Epithelial cell of proximal tubule (primary cell): ENCODE measurements around the gene PSMC2. TPM values are rescaled to one million over a fixed set of nuclear protein-coding genes. Genes with fewer than 3 reads are reported as not detected.

Experiments
- DNase-seq: peaks from one replicate; pipeline ENCODE4 v3.0.0-alpha.2; 2011; ENCODE audit warnings: low read depth
- H3K4me3 ChIP-seq: 2 replicates; pipeline ENCODE4 v1.5.1; 2011; ENCODE audit warnings: low read depth, mild to moderate bottlenecking, low read length
- total RNA-seq: library from RNA; depleted of rRNA; stranded (reverse); fragments of >200 nt; gene quantifications from 2 replicates; pipeline ENCODE4 v1.2.3, GENCODE V29; 2015
- TF ChIP-seq, protein P1 (sequence below): conservative IDR thresholded peaks from 2 replicates; pipeline ENCODE4 v1.5.1; 2012; ENCODE audit warnings: low read depth, mild to moderate bottlenecking, low read length

PSMC2 gene
- total RNA-seq, result 124 and 195 TPM in 2 replicates

DNA sequence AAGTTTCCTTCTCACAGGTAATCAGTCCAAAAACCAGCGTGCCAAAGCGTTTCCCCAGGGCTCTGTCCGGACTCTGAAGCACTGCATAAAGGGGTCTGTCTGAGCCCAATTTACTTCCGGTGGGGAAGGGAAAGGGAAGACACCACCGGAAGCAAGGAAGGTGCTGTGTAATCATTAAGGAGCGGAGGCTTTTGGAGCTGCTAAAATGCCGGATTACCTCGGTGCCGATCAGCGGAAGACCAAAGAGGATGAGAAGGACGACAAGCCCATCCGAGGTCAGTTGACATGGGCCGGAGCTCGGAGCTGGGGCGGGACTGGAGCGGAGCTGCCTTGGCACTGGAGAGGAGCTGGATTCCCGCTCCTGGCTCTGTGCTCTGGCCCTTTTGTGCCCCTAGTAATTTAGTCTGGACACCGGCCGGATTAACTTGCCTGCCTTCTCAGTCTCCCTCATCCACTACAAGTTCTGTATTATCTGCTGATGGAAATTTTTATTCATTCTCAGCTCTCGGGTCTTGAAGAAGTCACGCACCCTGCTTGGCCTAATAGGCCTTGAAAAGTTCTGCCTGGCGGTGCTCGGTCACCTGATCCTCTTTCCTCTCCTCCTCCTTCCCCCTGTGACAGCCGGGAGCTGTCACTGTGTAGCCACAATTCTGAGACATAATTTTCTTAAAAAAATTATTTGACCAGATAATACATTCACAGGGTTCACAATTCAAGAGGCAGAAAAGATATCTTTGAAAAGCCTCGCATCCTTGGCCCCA, at the start of gene PSMC2:
Gene PSMC2 (plus strand): TSS at position 137 of the 761 bp plus-strand sequence. CDS start 69 bp downstream, at position 206.
- H3K4me3 ChIP-seq, result peak within 1 kb of the TSS; percentile 74
- DNase-seq, result peak; percentile 68
- TF ChIP-seq, protein P1, sequence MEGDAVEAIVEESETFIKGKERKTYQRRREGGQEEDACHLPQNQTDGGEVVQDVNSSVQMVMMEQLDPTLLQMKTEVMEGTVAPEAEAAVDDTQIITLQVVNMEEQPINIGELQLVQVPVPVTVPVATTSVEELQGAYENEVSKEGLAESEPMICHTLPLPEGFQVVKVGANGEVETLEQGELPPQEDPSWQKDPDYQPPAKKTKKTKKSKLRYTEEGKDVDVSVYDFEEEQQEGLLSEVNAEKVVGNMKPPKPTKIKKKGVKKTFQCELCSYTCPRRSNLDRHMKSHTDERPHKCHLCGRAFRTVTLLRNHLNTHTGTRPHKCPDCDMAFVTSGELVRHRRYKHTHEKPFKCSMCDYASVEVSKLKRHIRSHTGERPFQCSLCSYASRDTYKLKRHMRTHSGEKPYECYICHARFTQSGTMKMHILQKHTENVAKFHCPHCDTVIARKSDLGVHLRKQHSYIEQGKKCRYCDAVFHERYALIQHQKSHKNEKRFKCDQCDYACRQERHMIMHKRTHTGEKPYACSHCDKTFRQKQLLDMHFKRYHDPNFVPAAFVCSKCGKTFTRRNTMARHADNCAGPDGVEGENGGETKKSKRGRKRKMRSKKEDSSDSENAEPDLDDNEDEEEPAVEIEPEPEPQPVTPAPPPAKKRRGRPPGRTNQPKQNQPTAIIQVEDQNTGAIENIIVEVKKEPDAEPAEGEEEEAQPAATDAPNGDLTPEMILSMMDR, result no peak

DNA sequence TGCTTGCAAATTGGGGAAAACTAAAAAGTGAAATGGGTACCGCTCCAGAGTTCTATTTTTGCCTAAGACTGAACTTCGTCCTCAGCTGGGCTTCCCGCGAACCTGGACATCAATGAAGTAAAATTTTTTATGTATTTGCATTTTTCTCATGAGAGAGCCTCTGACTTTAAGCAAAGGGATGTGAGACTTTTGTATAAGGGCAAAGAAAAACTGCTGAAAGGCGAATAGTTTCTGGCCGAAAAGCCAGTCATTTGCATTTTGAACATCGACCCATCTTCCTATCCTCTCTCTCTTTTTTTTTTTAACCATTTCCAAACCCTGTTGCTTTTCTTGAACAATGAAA, 49.6 kb upstream of the PSMC2 start:
- TF ChIP-seq, protein P1, result no peak
- no peak for DNase-seq
- peak overlapping the region; percentile 86 for H3K4me3 ChIP-seq

DNA sequence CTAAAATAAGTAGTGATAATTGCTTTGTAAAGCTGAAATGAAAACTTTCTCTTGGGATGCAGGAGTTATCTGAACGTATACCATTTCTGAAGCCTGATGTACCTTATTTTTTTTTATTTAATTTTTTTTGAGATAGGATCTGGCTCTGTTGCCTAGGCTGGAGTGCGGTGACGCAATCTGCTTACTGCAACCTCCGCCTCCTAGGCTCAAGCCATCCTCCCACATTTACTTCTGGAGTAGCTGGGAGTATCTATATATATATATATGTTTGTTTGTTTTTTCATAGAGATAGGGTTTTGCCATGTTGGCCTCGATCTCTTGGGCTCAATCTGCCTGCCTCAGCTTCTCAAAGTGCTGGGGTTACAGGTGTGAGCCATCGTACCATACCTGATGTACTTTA, 47.8 kb upstream of the PSMC2 start:
- no peak overlapping the region for H3K4me3 ChIP-seq
- DNase-seq, result no peak
- TF ChIP-seq, protein P1, result no peak

DNA sequence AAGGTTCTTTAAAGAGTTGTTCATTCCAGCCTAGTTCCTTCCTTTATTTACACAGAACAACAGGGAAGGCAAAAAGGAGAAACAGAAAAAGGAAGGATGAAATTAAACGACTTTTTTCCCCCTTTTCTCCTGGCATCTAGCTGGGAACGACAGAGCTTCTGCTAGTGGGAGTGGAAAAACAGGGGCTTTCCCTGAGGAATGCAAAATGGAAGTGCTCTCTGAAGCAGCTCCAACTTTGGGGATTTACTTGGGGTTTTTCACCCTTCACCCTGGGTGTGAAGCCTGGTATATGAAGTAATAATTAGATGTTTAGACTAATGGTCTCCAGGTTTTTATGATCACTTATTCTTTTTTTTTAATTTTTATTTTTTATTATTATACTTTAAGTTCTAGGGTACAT, 46.0 kb upstream of the PSMC2 start:
- no peak for DNase-seq
- no peak overlapping the region for H3K4me3 ChIP-seq
- TF ChIP-seq, protein P1, result no peak

DNA sequence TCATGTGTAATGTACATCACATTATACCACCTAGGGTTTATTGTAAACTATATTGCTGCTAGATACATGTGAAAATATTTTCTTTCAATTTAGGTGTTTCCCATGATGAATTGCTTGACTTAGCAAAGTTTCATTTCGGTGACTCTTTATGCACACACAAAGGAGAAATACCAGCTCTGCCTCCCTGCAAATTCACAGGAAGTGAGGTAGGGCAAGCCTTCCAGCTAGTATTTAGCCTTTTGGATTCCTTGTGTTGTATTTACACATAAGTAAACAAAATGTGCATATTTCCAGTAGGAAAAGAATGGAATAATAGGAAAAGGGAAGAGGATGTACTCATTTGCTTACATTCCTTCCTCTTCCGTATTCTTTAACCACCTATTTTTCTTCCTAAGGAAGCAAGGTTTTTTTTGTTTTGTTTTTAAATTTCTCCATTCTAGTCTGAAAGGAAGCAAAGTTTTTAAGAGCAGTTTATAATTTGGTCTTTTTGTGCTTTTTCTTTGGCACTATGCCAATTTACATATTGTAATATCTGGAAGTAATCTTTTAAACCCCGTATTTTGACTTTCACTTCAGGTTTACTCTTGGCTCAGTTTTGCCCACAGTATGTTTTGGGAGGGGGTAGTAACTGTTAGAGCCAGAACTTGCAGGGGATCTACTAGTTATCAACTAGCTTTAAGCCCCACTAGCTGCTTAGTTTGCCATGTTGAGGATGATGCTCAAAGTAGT, 39.8 kb upstream of the PSMC2 start:
- no peak overlapping the region for H3K4me3 ChIP-seq
- TF ChIP-seq, protein P1, result no peak
- no peak for DNase-seq

DNA sequence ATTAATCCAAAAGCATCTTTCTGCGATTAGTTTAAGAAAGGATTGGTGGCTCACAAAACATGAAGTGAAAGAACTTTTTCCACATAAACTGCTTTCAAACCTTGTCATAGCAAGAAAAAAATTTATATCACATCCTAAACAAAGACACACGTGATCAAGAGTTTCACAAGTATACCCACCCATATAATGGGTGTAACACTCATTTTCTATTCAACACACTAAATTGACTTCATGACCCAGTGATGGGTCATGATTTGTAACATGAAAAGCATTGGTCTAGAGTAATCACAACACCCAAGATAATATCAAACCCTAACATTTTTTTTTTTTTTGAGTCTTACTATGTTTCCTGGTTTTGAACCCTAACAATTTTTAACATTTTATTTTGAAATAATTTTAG, 32.6 kb upstream of the PSMC2 start:
- H3K4me3 ChIP-seq, result no peak overlapping the region
- no peak for DNase-seq
- TF ChIP-seq, protein P1, result no peak
